Endothelial cell of umbilical vein (primary cell): Measurements from ENCODE around the gene HMGN2. TPM values are rescaled to one million over a fixed set of nuclear protein-coding genes. Genes with fewer than 3 reads are reported as not detected.

Experiments used
- BruUV-seq: library from RNA; stranded (reverse); fragments of 400-500 nt; replicated peaks from 2 replicates; lab custom pipeline; 2021; lab: Mats Ljungman, UMichigan
- CTCF ChIA-PET: fragments of 300-600, 350-600 bp; sonication (Branson Sonifier 250); formaldehyde crosslinking; loops from one replicate; lab custom pipeline; 2021; ENCODE audit warnings: antibody characterized with exemption, inconsistent platforms; lab: Charles Lee
- POLR2A ChIA-PET: fragments of 300-600, 350-600 bp; sonication (Branson Sonifier 250); formaldehyde crosslinking; loops from one replicate; lab custom pipeline; 2021; ENCODE audit warnings: antibody characterized with exemption, inconsistent platforms; lab: Charles Lee
- DNase-seq: peaks from one replicate; pipeline ENCODE4 v3.0.0-alpha.2; 2011; ENCODE audit warnings: low read depth, low spot score
- FAIRE-seq: peaks from 2 replicates; lab custom pipeline; 2011; peaks lifted over from hg19 to GRCh38; lab: Jason Lieb, UNC
- H2AFZ ChIP-seq: 2 replicates; pipeline ENCODE4 v1.6.0; 2012; ENCODE audit warnings: low read depth, low read length, control low read depth, inconsistent platforms
- H3K27ac ChIP-seq: 2 replicates; pipeline ENCODE4 v1.5.1; 2011; ENCODE audit warnings: low read depth, mild to moderate bottlenecking, control low read depth, low read length, moderate library complexity; ENCODE audit not compliant: insufficient read depth
- H3K27me3 ChIP-seq, 2 experiments: 2 replicates each; pipeline versions ENCODE4 v1.6.0 to v1.6.1; 2011; ENCODE audit warnings: low read length in 2 of 2, mixed read lengths in 1 of 2; ENCODE audit not compliant: control insufficient read depth in 2 of 2, insufficient read depth in 2 of 2
- H3K36me3 ChIP-seq, 2 experiments: 2 replicates in 1 of 2; 3 replicates in 1 of 2; pipeline ENCODE4 v1.5.1; 2011; ENCODE audit warnings: low read length in 2 of 2, mild to moderate bottlenecking in 1 of 2, moderate library complexity in 1 of 2; ENCODE audit not compliant: control insufficient read depth in 2 of 2, insufficient read depth in 2 of 2; ENCODE audit errors: extremely low read depth in 1 of 2
- H3K4me1 ChIP-seq: 3 replicates; pipeline ENCODE4 v1.5.1; 2011; ENCODE audit warnings: mild to moderate bottlenecking, low read length; ENCODE audit not compliant: control insufficient read depth, insufficient read depth; ENCODE audit errors: extremely low read depth
- H3K4me2 ChIP-seq: 2 replicates; pipeline ENCODE4 v1.6.1; 2011; ENCODE audit warnings: low read length, control low read depth, mixed read lengths; ENCODE audit not compliant: insufficient read depth
- H3K4me3 ChIP-seq, 3 experiments: fragments of 200-600 bp in 1 of 3; sonication (generic), shearing (Covaris generic) in 1 of 3; replicated peaks in 1 of 3; 2 replicates each; pipeline ENCODE4 v1.5.1; 2011 to 2016; ENCODE audit warnings: control low read depth in 3 of 3, low read length in 3 of 3, mild to moderate bottlenecking in 2 of 3, inconsistent platforms in 1 of 3, low read depth in 1 of 3, moderate library complexity in 1 of 3; ENCODE audit not compliant: insufficient read depth in 1 of 3
- H3K79me2 ChIP-seq: 2 replicates; pipeline ENCODE4 v1.6.0; 2012; ENCODE audit warnings: low read length, inconsistent platforms; ENCODE audit not compliant: control insufficient read depth, insufficient read depth
- H3K9ac ChIP-seq: replicated peaks from 2 replicates; pipeline ENCODE3; 2011; ENCODE audit warnings: low read length, control low read depth; ENCODE audit not compliant: insufficient read depth; ENCODE audit errors: extremely low read depth
- H3K9me1 ChIP-seq: replicated peaks from 3 replicates; pipeline ENCODE4 v1.6.0; 2011; ENCODE audit warnings: mild to moderate bottlenecking, low read length; ENCODE audit not compliant: control insufficient read depth, insufficient read depth; ENCODE audit errors: extremely low read depth
- H3K9me3 ChIP-seq: replicated peaks from 2 replicates; pipeline ENCODE4 v1.5.1; 2012; ENCODE audit warnings: low read length, inconsistent platforms; ENCODE audit not compliant: control insufficient read depth, insufficient read depth
- H4K20me1 ChIP-seq: replicated peaks from 2 replicates; pipeline ENCODE3; 2011; ENCODE audit warnings: mild to moderate bottlenecking, low read length; ENCODE audit not compliant: control insufficient read depth, insufficient read depth; ENCODE audit errors: extremely low read depth
- EZH2 ChIP-seq: IDR thresholded peaks from 2 replicates; pipeline ENCODE4 v1.6.1; 2012; ENCODE audit warnings: borderline replicate concordance, low read depth, mild to moderate bottlenecking, moderate library complexity, low read length, inconsistent platforms; ENCODE audit not compliant: severe bottlenecking
- FOS ChIP-seq: IDR thresholded peaks from 2 replicates; pipeline ENCODE4 v1.6.1; 2011; ENCODE audit warnings: mild to moderate bottlenecking, low read length, moderate library complexity, borderline replicate concordance; ENCODE audit not compliant: insufficient read depth
- GATA2 ChIP-seq: IDR thresholded peaks from 2 replicates; pipeline ENCODE4 v1.7.0; 2011; ENCODE audit warnings: low read depth, mild to moderate bottlenecking, moderate library complexity, mixed read lengths, low read length; ENCODE audit not compliant: insufficient read length, insufficient read depth
- JUN ChIP-seq: IDR thresholded peaks from 2 replicates; pipeline ENCODE4 v1.6.1; 2011; ENCODE audit warnings: borderline replicate concordance, low read depth; ENCODE audit not compliant: insufficient read length, insufficient read depth
- MYC ChIP-seq: IDR thresholded peaks from one replicate; pipeline ENCODE4 v1.6.1; 2011; ENCODE audit warnings: mild to moderate bottlenecking, low read depth, low read length
- POLR2A ChIP-seq: IDR thresholded peaks from 2 replicates; pipeline ENCODE4 v1.6.1; 2012; ENCODE audit warnings: low read depth, mild to moderate bottlenecking, control low read depth, low read length
- POLR2AphosphoS5 ChIP-seq: IDR thresholded peaks from 2 replicates; pipeline ENCODE4 v1.6.1; 2012; ENCODE audit warnings: low read depth, mild to moderate bottlenecking, control low read depth, low read length, moderate library complexity; ENCODE audit not compliant: insufficient read depth
- dilution Hi-C: fragments of 300-500 bp; cut with MboI; formaldehyde crosslinking; loops from one replicate; pipeline ENCODE4 v1.15.0; 2019; ENCODE audit warnings: low sequenced_read_pairs; ENCODE audit not compliant: extremely low pct_ligation_motif_present
- intact Hi-C: fragments of 100-400 bp; cut with micrococcal nuclease; formaldehyde crosslinking; loops from one replicate; pipeline ENCODE4 v1.10.0; 2022
- polyA plus RNA-seq, 4 experiments: library from polyadenylated mRNA; depleted of rRNA in 3 of 4; stranded (reverse) in 3 of 4; unstranded in 1 of 4; fragments of >200 nt; gene quantifications; 2 replicates each; pipeline versions ENCODE4 v1.2.1 to v1.2.3, GENCODE V29; 2011 to 2012; ENCODE audit warnings: missing spikeins in 1 of 4
- total RNA-seq: library from RNA; stranded (reverse); gene quantifications from 2 replicates; pipeline ENCODE4 v1.2.3, GENCODE V29; 2021
- TF ChIP-seq, protein P1 (sequence below), 2 donors: IDR thresholded peaks; 1 replicate in 1 of 2; 2 replicates in 1 of 2; pipeline ENCODE4 v1.5.1; 2011; ENCODE audit warnings: low read length in 2 of 2, mild to moderate bottlenecking in 2 of 2, moderate library complexity in 2 of 2, control low read depth in 1 of 2, inconsistent platforms in 1 of 2, low read depth in 1 of 2; ENCODE audit not compliant: insufficient read depth in 1 of 2; ENCODE audit errors: extremely low read depth in 1 of 2
- TF ChIP-seq, protein P2 (sequence below): IDR thresholded peaks from 2 replicates; pipeline ENCODE4 v1.6.1; 2011; ENCODE audit not compliant: insufficient read depth, insufficient read length

HMGN2 gene
- total and polyA plus RNA-seq, 2 donors (not counting 3 experiments of a cell fraction or from before 2014, with no cell fraction given) = 240 to 580 TPM

DNA sequence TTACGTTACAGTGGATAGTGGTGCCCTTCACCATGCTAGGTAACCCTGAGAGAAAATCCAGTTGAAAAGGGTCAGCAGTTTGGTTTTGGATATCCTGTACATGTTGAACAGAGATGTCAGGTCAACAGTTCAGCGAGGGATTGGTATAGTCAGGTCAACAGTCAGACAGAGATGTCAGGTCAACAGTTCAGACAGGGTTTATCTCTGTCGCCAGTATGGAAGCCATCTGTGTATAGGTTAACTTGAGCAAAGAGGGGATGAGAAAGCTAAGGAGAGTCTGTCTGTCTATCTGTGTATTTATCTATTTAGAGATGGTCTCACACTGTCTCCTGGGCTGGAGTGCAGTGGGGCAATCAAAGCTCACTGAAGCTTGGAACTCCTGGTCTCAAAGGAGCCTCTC lies 22.4 kb upstream of the HMGN2 start:
- Histone ChIP-seq H2AFZ (no peak overlapping the region), H3K9me3 (no peaks in the 10 kb centered on the region), H3K9me1 (no peaks in the 10 kb centered on the region), H3K27ac (no peak overlapping the region), H3K36me3 (peaks cover 10 to 17% of the 10 kb centered on the region in 2 experiments), H3K79me2 (no peaks in the 10 kb centered on the region), H4K20me1 (no peaks in the 10 kb centered on the region), H3K4me3 (no peak overlapping the region), H3K27me3 (no peaks in the 10 kb centered on the region), H3K4me1 (no peaks in the 10 kb centered on the region), H3K9ac (no peak overlapping the region), H3K4me2 (no peak overlapping the region)
- FAIRE-seq (peak; percentile 46), DNase-seq (no peak)
- POLR2A ChIA-PET = no interaction called here
- BruUV-seq = no TSS peak
- TF ChIP-seq GATA2 (no peak), JUN (no peak)
- dilution Hi-C loops (no loop called here), intact Hi-C loops (no loop called here)
- CTCF ChIA-PET = interaction anchor here (1.1 kb wide), 1 partner anchor 20 kb away, joined by 3 read pairs; no protein-coding TSS in a partner anchor

- POLR2A ChIA-PET = no interaction called here
- no peak overlapping the region for H3K4me2 ChIP-seq
- dilution Hi-C loops = no loop called here
- FAIRE-seq = no peak
- H3K4me3 ChIP-seq = no peak overlapping the region
- DNase-seq = no peak
- intact Hi-C loops = no loop called here
- H2AFZ ChIP-seq = no peak overlapping the region
- H3K4me1 ChIP-seq = no peaks in the 10 kb centered on the region
- H4K20me1 ChIP-seq = no peaks in the 10 kb centered on the region
- no peak overlapping the region for H3K9ac ChIP-seq
- BruUV-seq = no TSS peak
- H3K9me3 ChIP-seq = no peaks in the 10 kb centered on the region
- H3K36me3 ChIP-seq = peaks cover 10 to 19% of the 10 kb centered on the region in 2 experiments
- TF ChIP-seq POLR2AphosphoS5 (no peak), FOS (no peak), JUN (no peak), GATA2 (no peak), EZH2 (no peak), MYC (no peak), POLR2A (no peak)
- TF ChIP-seq, protein P1, sequence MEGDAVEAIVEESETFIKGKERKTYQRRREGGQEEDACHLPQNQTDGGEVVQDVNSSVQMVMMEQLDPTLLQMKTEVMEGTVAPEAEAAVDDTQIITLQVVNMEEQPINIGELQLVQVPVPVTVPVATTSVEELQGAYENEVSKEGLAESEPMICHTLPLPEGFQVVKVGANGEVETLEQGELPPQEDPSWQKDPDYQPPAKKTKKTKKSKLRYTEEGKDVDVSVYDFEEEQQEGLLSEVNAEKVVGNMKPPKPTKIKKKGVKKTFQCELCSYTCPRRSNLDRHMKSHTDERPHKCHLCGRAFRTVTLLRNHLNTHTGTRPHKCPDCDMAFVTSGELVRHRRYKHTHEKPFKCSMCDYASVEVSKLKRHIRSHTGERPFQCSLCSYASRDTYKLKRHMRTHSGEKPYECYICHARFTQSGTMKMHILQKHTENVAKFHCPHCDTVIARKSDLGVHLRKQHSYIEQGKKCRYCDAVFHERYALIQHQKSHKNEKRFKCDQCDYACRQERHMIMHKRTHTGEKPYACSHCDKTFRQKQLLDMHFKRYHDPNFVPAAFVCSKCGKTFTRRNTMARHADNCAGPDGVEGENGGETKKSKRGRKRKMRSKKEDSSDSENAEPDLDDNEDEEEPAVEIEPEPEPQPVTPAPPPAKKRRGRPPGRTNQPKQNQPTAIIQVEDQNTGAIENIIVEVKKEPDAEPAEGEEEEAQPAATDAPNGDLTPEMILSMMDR (IDR thresholded peaks at IDR 0.05; ENCODE audit: extremely low read depth in 1 of 2, insufficient read depth in 1 of 2, low read depth in 1 of 2, low read length in 2 of 2) = no peak
- TF ChIP-seq, protein P2, sequence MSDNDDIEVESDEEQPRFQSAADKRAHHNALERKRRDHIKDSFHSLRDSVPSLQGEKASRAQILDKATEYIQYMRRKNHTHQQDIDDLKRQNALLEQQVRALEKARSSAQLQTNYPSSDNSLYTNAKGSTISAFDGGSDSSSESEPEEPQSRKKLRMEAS = no peak
- no peaks in the 10 kb centered on the region for H3K27me3 ChIP-seq
- H3K79me2 ChIP-seq = no peaks in the 10 kb centered on the region
- H3K9me1 ChIP-seq = no peaks in the 10 kb centered on the region
- CTCF ChIA-PET = interaction anchor here (1.1 kb wide), 1 partner anchor 19 kb away, joined by 3 read pairs; no protein-coding TSS in a partner anchor
- no peak overlapping the region for H3K27ac ChIP-seq
Observed at GRCh38 chr1:26450908-26451307, 21.3 kb upstream of the HMGN2 start.
